Pulmonary artery endothelial cell (primary cell): ENCODE results near the gene HTR7. TPM values are rescaled to one million over a fixed set of nuclear protein-coding genes. Genes with fewer than 3 reads are reported as not detected.
A peak's percentile ranks its signal among the peaks of the same experiment; 100 is the strongest.
"Not testable (repeated sequence)": the region's sequence is repeated elsewhere in the genome, so short reads cannot be mapped to it uniquely, and the experiment has no call there.

Experiments used
- DNase-seq: peaks from one replicate; pipeline ENCODE4 v3.0.0-alpha.2; 2011; ENCODE audit warnings: low read depth, low spot score
- total RNA-seq: library from RNA; depleted of rRNA; stranded (reverse); fragments of >200 nt; gene quantifications from 2 replicates; pipeline ENCODE4 v1.2.3, GENCODE V29; 2014

Gene HTR7
- 0.13 and 0.28 TPM in 2 replicates for total RNA-seq

GRCh38 chr10:90857635-90858460, at the start of gene HTR7:
Gene HTR7 (minus strand): TSS chr10:90858039. CDS start chr10:90857671, 368 bp downstream.
- no peak for DNase-seq

- DNase-seq, result no peak
Measured at GRCh38 chr10:90906596-90906995, 48.8 kb upstream of the HTR7 start.

DNA sequence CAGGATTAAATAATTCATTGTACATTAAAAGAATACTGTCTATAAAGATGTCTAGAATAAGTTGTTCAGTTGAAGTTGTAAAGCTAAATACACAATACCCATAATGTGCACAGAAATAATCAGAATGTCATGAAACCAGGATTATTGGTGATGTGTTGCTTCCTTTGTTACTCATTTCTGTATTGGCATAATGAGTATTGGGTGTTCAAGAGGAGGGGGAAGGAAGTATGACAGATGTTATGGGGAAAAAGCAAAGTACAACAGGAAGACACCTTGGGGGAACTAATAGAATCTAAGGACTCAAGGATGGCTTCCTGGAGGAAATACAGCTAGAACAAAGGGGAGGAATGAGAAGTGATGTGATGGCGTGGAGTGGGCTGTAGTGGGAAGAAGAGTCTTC, 48.1 kb upstream of the HTR7 start:
- DNase-seq, result no peak

DNA sequence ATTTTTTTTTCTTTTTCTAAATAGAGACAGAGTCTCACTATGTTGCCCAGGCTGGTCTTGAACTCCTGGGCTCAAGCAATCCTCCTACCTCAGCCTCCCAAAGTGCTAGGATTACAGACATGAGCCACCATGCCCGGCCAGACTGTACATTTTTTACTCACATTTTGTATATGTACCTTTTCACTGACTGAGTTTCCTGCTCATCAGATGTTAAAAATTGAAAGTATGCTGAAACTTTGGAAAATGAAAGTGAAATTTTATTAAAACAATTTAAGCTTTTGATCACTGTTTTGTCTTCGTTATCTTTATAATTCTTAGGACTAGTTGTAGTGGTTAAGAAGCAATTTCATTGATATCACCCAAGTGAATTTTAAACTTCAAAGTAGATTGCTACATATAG, 39.1 kb upstream of the HTR7 start:
- DNase-seq, result not testable (repeated sequence)

- no peak for DNase-seq
Measured at GRCh38 chr10:90893190-90893589, 35.4 kb upstream of the HTR7 start.

DNA sequence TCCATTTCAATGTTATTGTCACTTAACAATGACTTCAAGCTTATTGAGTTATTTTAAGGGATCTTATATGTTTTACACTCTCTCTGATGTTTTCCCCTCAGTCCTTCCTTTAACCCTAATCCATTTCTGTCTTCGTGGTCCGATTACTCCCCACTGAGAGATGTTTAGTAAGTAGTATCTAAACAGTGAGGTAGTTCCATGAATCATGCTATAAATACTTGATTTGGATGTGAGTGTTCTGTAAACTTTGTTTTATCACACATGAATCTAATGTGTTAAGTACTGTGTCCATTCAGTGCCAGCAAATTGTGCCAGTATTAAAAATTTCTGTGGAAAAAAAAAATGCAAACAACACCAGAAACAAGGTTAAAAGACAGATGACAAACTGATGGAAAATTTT, 32.5 kb upstream of the HTR7 start:
- no peak for DNase-seq

- DNase-seq, result no peak
Measured at GRCh38 chr10:90889636-90890035, 31.8 kb upstream of the HTR7 start.

DNA sequence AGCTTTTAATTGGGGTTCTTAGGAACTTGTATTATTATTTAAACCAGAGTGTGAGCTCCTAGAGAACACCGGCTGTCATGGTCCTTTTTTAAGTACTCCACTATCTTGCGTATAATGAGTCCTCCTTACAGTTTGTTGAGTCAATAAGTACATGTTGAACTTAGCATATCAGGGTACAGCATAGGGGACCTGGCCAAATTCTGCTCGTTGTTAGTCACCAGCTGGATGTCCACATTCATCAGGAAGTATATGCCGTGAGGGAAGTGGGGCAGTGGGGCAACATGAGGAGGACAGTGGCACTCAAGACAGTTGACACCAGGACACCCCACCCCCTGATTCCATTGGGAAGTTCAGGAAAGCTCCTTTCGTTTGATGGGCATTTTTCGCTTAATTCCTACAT, 30.5 kb upstream of the HTR7 start:
- DNase-seq, result no peak

DNA sequence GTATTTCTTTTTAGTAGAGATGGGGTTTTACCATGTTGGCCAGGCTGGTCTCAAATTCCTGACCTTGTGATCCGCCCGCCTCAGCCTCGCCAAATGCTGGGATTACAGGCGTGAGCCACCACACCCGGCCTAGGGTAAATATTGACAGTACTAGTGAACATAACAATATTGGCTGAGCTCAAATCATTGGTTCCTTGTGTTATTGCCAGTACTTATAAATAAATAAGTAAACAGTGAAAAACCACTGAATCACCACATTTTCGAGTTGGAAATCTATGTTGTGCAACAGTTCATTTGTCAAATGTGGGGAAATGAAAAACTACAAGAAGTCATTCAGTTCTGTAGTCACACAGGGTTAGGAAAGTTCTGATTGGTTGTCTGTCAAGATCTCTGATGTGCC, 29.7 kb upstream of the HTR7 start:
- DNase-seq, result no peak

DNA sequence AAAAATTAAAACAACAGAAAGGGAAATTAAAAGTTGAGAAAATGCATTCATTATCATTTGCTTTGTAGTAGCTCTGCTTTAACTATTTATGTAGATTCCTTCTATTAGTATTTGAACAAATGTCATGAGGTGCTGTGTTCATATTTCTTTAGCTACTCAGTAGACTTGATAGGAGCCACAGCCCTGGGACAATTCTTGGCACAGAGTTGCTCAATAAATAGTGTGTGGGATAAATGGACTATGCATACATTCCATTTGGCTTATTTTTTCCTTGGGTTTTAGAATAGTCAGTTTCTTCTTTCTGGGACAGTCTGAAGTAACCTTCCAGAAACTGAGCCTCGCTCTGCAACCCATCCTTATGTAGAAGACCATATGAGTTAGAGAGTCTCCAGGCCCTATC, 27.3 kb upstream of the HTR7 start:
- no peak for DNase-seq

- no peak for DNase-seq
Measured at GRCh38 chr10:90884431-90884830, 26.6 kb upstream of the HTR7 start.

- DNase-seq, result not testable (repeated sequence)
Measured at GRCh38 chr10:90880059-90880719, 22.4 kb upstream of the HTR7 start.

- no peak for DNase-seq
Measured at GRCh38 chr10:90879062-90879461, 21.2 kb upstream of the HTR7 start.

GRCh38 chr10:90872648-90873020, 14.8 kb upstream of the HTR7 start:
- DNase-seq, result no peak

GRCh38 chr10:90871766-90872647, 14.2 kb upstream of the HTR7 start, which contains the start of gene RPP30:
Gene RPP30 (plus strand): TSS chr10:90871974. CDS start chr10:90871987, 13 bp downstream.
- DNase-seq, result peak; percentile 51

- peak; percentile 51 for DNase-seq
Measured at GRCh38 chr10:90871279-90871765, 13.5 kb upstream of the HTR7 start.

GRCh38 chr10:90866050-90866598, 8.3 kb upstream of the HTR7 start:
- DNase-seq, result no peak

GRCh38 chr10:90865401-90865800, 7.6 kb upstream of the HTR7 start:
- DNase-seq, result no peak

- DNase-seq, result no peak
Measured at GRCh38 chr10:90862908-90863514, 5.2 kb upstream of the HTR7 start.

DNA sequence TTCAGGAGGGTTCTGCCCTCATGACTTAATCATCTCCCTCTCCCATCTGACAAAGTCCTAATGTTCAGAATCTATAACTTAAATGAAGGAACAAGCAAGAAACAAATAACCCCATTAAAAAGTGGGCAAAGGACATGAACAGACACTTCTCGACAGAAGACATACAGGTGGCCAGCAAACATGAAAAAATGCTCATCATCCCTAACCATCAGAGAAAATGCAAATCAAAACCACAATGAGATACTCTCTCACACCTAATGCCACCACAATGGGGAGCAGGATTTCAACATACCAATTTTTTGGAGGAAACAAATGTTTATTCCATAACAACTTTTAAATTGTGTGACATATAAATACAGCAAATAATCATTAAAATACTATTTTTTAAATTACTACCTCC, 3.0 kb upstream of the HTR7 start:
- DNase-seq, result no peak

DNA sequence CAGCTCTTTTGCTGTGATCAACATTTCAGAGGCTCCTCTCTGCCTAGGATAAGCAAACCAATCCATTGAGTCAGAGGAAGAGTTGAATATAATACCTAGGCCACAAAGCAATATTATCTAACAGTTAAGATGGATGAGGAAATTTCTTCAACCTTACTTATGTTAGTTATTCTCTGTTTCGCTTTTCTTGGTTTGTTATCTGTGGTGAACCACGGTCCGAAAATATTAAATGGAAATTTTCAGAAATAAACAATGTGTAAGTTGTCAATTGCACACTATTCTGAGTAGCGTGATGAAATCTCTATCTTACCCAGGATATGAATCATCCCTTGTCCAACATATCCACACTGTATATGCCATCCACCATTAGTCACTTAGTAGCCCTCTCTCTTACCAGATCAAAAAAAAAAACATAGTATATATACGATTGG, 1.5 kb upstream of the HTR7 start:
- no peak for DNase-seq
